Endothelial cell of umbilical vein (primary cell): ENCODE results near the gene MYO1G. TPM values are rescaled to one million over a fixed set of nuclear protein-coding genes. Genes with fewer than 3 reads are reported as not detected.
"Not testable (repeated sequence)": the region's sequence is repeated elsewhere in the genome, so short reads cannot be mapped to it uniquely, and the experiment has no call there.

Source experiments
- BruUV-seq: library from RNA; stranded (reverse); fragments of 400-500 nt; replicated peaks from 2 replicates; lab custom pipeline; 2021; lab: Mats Ljungman, UMichigan
- CTCF ChIA-PET: fragments of 300-600, 350-600 bp; sonication (Branson Sonifier 250); formaldehyde crosslinking; loops from one replicate; lab custom pipeline; 2021; ENCODE audit warnings: antibody characterized with exemption, inconsistent platforms; lab: Charles Lee
- POLR2A ChIA-PET: fragments of 300-600, 350-600 bp; sonication (Branson Sonifier 250); formaldehyde crosslinking; loops from one replicate; lab custom pipeline; 2021; ENCODE audit warnings: antibody characterized with exemption, inconsistent platforms; lab: Charles Lee
- DNase-seq: peaks from one replicate; pipeline ENCODE4 v3.0.0-alpha.2; 2011; ENCODE audit warnings: low read depth, low spot score
- FAIRE-seq: peaks from 2 replicates; lab custom pipeline; 2011; peaks lifted over from hg19 to GRCh38; lab: Jason Lieb, UNC
- H2AFZ ChIP-seq: 2 replicates; pipeline ENCODE4 v1.6.0; 2012; ENCODE audit warnings: low read depth, low read length, control low read depth, inconsistent platforms
- H3K27ac ChIP-seq: 2 replicates; pipeline ENCODE4 v1.5.1; 2011; ENCODE audit warnings: low read depth, mild to moderate bottlenecking, control low read depth, low read length, moderate library complexity; ENCODE audit not compliant: insufficient read depth
- H3K27me3 ChIP-seq, 2 experiments: 2 replicates each; pipeline versions ENCODE4 v1.6.0 to v1.6.1; 2011; ENCODE audit warnings: low read length in 2 of 2, mixed read lengths in 1 of 2; ENCODE audit not compliant: control insufficient read depth in 2 of 2, insufficient read depth in 2 of 2
- H3K36me3 ChIP-seq, 2 experiments: 2 replicates in 1 of 2; 3 replicates in 1 of 2; pipeline ENCODE4 v1.5.1; 2011; ENCODE audit warnings: low read length in 2 of 2, mild to moderate bottlenecking in 1 of 2, moderate library complexity in 1 of 2; ENCODE audit not compliant: control insufficient read depth in 2 of 2, insufficient read depth in 2 of 2; ENCODE audit errors: extremely low read depth in 1 of 2
- H3K4me1 ChIP-seq: 3 replicates; pipeline ENCODE4 v1.5.1; 2011; ENCODE audit warnings: mild to moderate bottlenecking, low read length; ENCODE audit not compliant: control insufficient read depth, insufficient read depth; ENCODE audit errors: extremely low read depth
- H3K4me2 ChIP-seq: 2 replicates; pipeline ENCODE4 v1.6.1; 2011; ENCODE audit warnings: low read length, control low read depth, mixed read lengths; ENCODE audit not compliant: insufficient read depth
- H3K4me3 ChIP-seq, 3 experiments: fragments of 200-600 bp in 1 of 3; sonication (generic), shearing (Covaris generic) in 1 of 3; replicated peaks in 1 of 3; 2 replicates each; pipeline ENCODE4 v1.5.1; 2011 to 2016; ENCODE audit warnings: control low read depth in 3 of 3, low read length in 3 of 3, mild to moderate bottlenecking in 2 of 3, inconsistent platforms in 1 of 3, low read depth in 1 of 3, moderate library complexity in 1 of 3; ENCODE audit not compliant: insufficient read depth in 1 of 3
- H3K79me2 ChIP-seq: 2 replicates; pipeline ENCODE4 v1.6.0; 2012; ENCODE audit warnings: low read length, inconsistent platforms; ENCODE audit not compliant: control insufficient read depth, insufficient read depth
- H3K9ac ChIP-seq: replicated peaks from 2 replicates; pipeline ENCODE3; 2011; ENCODE audit warnings: low read length, control low read depth; ENCODE audit not compliant: insufficient read depth; ENCODE audit errors: extremely low read depth
- H3K9me1 ChIP-seq: replicated peaks from 3 replicates; pipeline ENCODE4 v1.6.0; 2011; ENCODE audit warnings: mild to moderate bottlenecking, low read length; ENCODE audit not compliant: control insufficient read depth, insufficient read depth; ENCODE audit errors: extremely low read depth
- H3K9me3 ChIP-seq: replicated peaks from 2 replicates; pipeline ENCODE4 v1.5.1; 2012; ENCODE audit warnings: low read length, inconsistent platforms; ENCODE audit not compliant: control insufficient read depth, insufficient read depth
- H4K20me1 ChIP-seq: replicated peaks from 2 replicates; pipeline ENCODE3; 2011; ENCODE audit warnings: mild to moderate bottlenecking, low read length; ENCODE audit not compliant: control insufficient read depth, insufficient read depth; ENCODE audit errors: extremely low read depth
- CTCF ChIP-seq, 2 donors: IDR thresholded peaks; 1 replicate in 1 of 2; 2 replicates in 1 of 2; pipeline ENCODE4 v1.5.1; 2011; ENCODE audit warnings: low read length in 2 of 2, mild to moderate bottlenecking in 2 of 2, moderate library complexity in 2 of 2, control low read depth in 1 of 2, inconsistent platforms in 1 of 2, low read depth in 1 of 2; ENCODE audit not compliant: insufficient read depth in 1 of 2; ENCODE audit errors: extremely low read depth in 1 of 2
- FOS ChIP-seq: IDR thresholded peaks from 2 replicates; pipeline ENCODE4 v1.6.1; 2011; ENCODE audit warnings: mild to moderate bottlenecking, low read length, moderate library complexity, borderline replicate concordance; ENCODE audit not compliant: insufficient read depth
- MAX ChIP-seq: IDR thresholded peaks from 2 replicates; pipeline ENCODE4 v1.6.1; 2011; ENCODE audit not compliant: insufficient read depth, insufficient read length
- dilution Hi-C: fragments of 300-500 bp; cut with MboI; formaldehyde crosslinking; loops from one replicate; pipeline ENCODE4 v1.15.0; 2019; ENCODE audit warnings: low sequenced_read_pairs; ENCODE audit not compliant: extremely low pct_ligation_motif_present
- intact Hi-C: fragments of 100-400 bp; cut with micrococcal nuclease; formaldehyde crosslinking; loops from one replicate; pipeline ENCODE4 v1.10.0; 2022
- polyA plus RNA-seq, 4 experiments: library from polyadenylated mRNA; depleted of rRNA in 3 of 4; stranded (reverse) in 3 of 4; unstranded in 1 of 4; fragments of >200 nt; gene quantifications; 2 replicates each; pipeline versions ENCODE4 v1.2.1 to v1.2.3, GENCODE V29; 2011 to 2012; ENCODE audit warnings: missing spikeins in 1 of 4
- total RNA-seq: library from RNA; stranded (reverse); gene quantifications from 2 replicates; pipeline ENCODE4 v1.2.3, GENCODE V29; 2021

The MYO1G gene
- total and polyA plus RNA-seq, 2 donors (not counting 3 experiments of a cell fraction or from before 2014, with no cell fraction given) = 0.11 TPM; not detected in 1

- CTCF ChIA-PET = interaction anchor here (1.4 to 1.5 kb wide), 2 partner anchors 38 to 201 kb away, joined by 3 read pairs; no protein-coding TSS in a partner anchor
Measured at GRCh38 chr7:44935016-44935415, 43.8 kb downstream of the MYO1G start.

GRCh38 chr7:44934510-44934909 is 44.3 kb downstream of the MYO1G start:
- BruUV-seq, H3K79me2 ChIP-seq, dilution Hi-C loops, H3K9ac ChIP-seq, H3K9me1 ChIP-seq, H3K27ac ChIP-seq, H3K9me3 ChIP-seq, POLR2A ChIA-PET, H3K4me1 ChIP-seq, intact Hi-C loops, H3K4me3 ChIP-seq, H3K27me3 ChIP-seq, H3K4me2 ChIP-seq, H3K36me3 ChIP-seq, H2AFZ ChIP-seq, FAIRE-seq, DNase-seq, H4K20me1 ChIP-seq: not testable (repeated sequence)
- CTCF ChIA-PET = interaction anchor here (1.4 to 1.5 kb wide), 2 partner anchors 39 to 202 kb away, joined by 3 read pairs; no protein-coding TSS in a partner anchor

More at GRCh38 chr7:44935016-44935415, 43.8 kb downstream of the MYO1G start:
- no peaks in the 10 kb centered on the region for H3K4me1 ChIP-seq
- H3K4me2 ChIP-seq = no peak overlapping the region
- peaks cover 5% of the 10 kb centered on the region in 2 experiments for H3K27me3 ChIP-seq
- no peaks in the 10 kb centered on the region for H4K20me1 ChIP-seq
- no TSS peak for BruUV-seq
- H3K9me3 ChIP-seq = no peaks in the 10 kb centered on the region
- DNase-seq (no peak), FAIRE-seq (no peak)
- no peaks in the 10 kb centered on the region for H3K9me1 ChIP-seq
- intact Hi-C loops = no loop called here
- no peaks in the 10 kb centered on the region for H3K79me2 ChIP-seq
- POLR2A ChIA-PET = no interaction called here
- no peaks in the 10 kb centered on the region for H3K36me3 ChIP-seq
- H3K4me3 ChIP-seq = no peak overlapping the region
- no peak overlapping the region for H3K27ac ChIP-seq
- TF ChIP-seq MAX = no peak
- TF ChIP-seq CTCF (IDR thresholded peaks at IDR 0.05; ENCODE audit: extremely low read depth in 1 of 2, insufficient read depth in 1 of 2, low read depth in 1 of 2, low read length in 2 of 2) = no peak
- TF ChIP-seq FOS = no peak
- H2AFZ ChIP-seq = no peak overlapping the region
- no peak overlapping the region for H3K9ac ChIP-seq
- dilution Hi-C loops = no loop called here
